Fibroblast of villous mesenchyme (primary cell): ENCODE data around the gene PRRT1. TPM values are rescaled to one million over a fixed set of nuclear protein-coding genes. Genes with fewer than 3 reads are reported as not detected.
A peak's percentile ranks its signal among the peaks of the same experiment; 100 is the strongest.
"Not testable (repeated sequence)": the region's sequence is repeated elsewhere in the genome, so short reads cannot be mapped to it uniquely, and the experiment has no call there.

Source experiments
- DNase-seq: peaks from one replicate; pipeline ENCODE4 v3.0.0-alpha.2; 2010; ENCODE audit warnings: low read depth
- H3K4me3 ChIP-seq: 2 replicates; pipeline ENCODE4 v1.5.1; 2011; ENCODE audit warnings: low read depth, mild to moderate bottlenecking, low read length
- CTCF ChIP-seq: IDR thresholded peaks from 2 replicates; pipeline ENCODE4 v1.5.1; 2012; ENCODE audit warnings: low read depth, mild to moderate bottlenecking, low read length; ENCODE audit not compliant: insufficient read depth
- small RNA-seq: library from RNA; depleted of rRNA; stranded (forward); fragments of <200 nt; gene quantifications from one replicate; pipeline ENCODE3, GENCODE V24; 2012
- total RNA-seq: library from RNA; depleted of rRNA; stranded (reverse); fragments of >200 nt; gene quantifications from 2 replicates; pipeline ENCODE4 v1.2.3, GENCODE V29; 2012

The PRRT1 gene
- total RNA-seq, 1 donor = under 0.01 TPM

GRCh38 chr6:32107406-32107805 lies 44.3 kb downstream of the PRRT1 start:
- TF ChIP-seq CTCF = no peak
- no peak for DNase-seq
- no peak overlapping the region for H3K4me3 ChIP-seq

- DNase-seq = no peak
- H3K4me3 ChIP-seq = no peak overlapping the region
- TF ChIP-seq CTCF = no peak
Measured at GRCh38 chr6:32105433-32105832, 46.3 kb downstream of the PRRT1 start.

GRCh38 chr6:32102255-32102654 lies 49.5 kb downstream of the PRRT1 start:
- H3K4me3 ChIP-seq = no peak overlapping the region
- TF ChIP-seq CTCF = no peak
- DNase-seq = no peak

- not testable (repeated sequence) for H3K4me3 ChIP-seq
- peak; percentile 70 for DNase-seq
Measured at GRCh38 chr6:32100251-32100650, 51.5 kb downstream of the PRRT1 start.

Small RNAs within 50 kb of the gene (small RNA-seq; reads per million reads assigned to genes)
- gene AL662884.1 (not detected), gene MIR6833 (not detected)

Other genes starting within 250 kb of the PRRT1 start
- gene ZBTB12, start 249.9 kb downstream of the PRRT1 start, total RNA-seq = 1.9 and 3.0 TPM in 2 replicates
- gene C2, start 224.2 kb downstream of the PRRT1 start, total RNA-seq = 1.3 and 2.3 TPM in 2 replicates
- 3.5 and 12.1 TPM in 2 replicates for gene CFB, start 205.8 kb downstream of the PRRT1 start, total RNA-seq
- 106 and 120 TPM in 2 replicates for gene NELFE, start 193.0 kb downstream of the PRRT1 start, total RNA-seq
- gene SKIC2, start 192.8 kb downstream of the PRRT1 start, total RNA-seq = 52.2 and 58.9 TPM in 2 replicates
- gene DXO, start 179.8 kb downstream of the PRRT1 start, total RNA-seq = 14.2 and 21.9 TPM in 2 replicates
- gene C4A, start 169.9 kb downstream of the PRRT1 start, total RNA-seq = 6.0 and 13.9 TPM in 2 replicates
- gene C4B, start 137.1 kb downstream of the PRRT1 start, total RNA-seq = 6.8 and 9.9 TPM in 2 replicates
- under 0.01 TPM in 2 replicates for gene CYP21A2, start 113.5 kb downstream of the PRRT1 start, total RNA-seq
- gene TNXB, start 42.6 kb downstream of the PRRT1 start, total RNA-seq = 4.8 and 17.7 TPM in 2 replicates
- gene ATF6B, start 23.7 kb downstream of the PRRT1 start, total RNA-seq = 17.3 and 22.9 TPM in 2 replicates
- 6.4 and 6.9 TPM in 2 replicates for gene FKBPL, start 21.7 kb downstream of the PRRT1 start, total RNA-seq
- gene PPT2, start 2.2 kb upstream of the PRRT1 start, total RNA-seq = 14.8 and 22.9 TPM in 2 replicates
- 0.97 and 2.6 TPM in 2 replicates for gene EGFL8, start 12.7 kb upstream of the PRRT1 start, total RNA-seq
- 21.9 and 30.2 TPM in 2 replicates for gene AGPAT1, start 24.1 kb upstream of the PRRT1 start, total RNA-seq
- 22.5 and 37.6 TPM in 2 replicates for gene RNF5, start 26.5 kb upstream of the PRRT1 start, total RNA-seq
- gene AGER, start 32.3 kb upstream of the PRRT1 start, total RNA-seq = 0.32 and 0.86 TPM in 2 replicates
- gene PBX2, start 38.3 kb upstream of the PRRT1 start, total RNA-seq = 29.0 and 35.4 TPM in 2 replicates
- 2.6 and 4.8 TPM in 2 replicates for gene GPSM3, start 40.7 kb upstream of the PRRT1 start, total RNA-seq
- gene NOTCH4, start 72.1 kb upstream of the PRRT1 start, total RNA-seq = 1.3 and 1.6 TPM in 2 replicates
- gene TSBP1, start 220.0 kb upstream of the PRRT1 start, total RNA-seq = under 0.01 TPM in 1 of 2 replicates, not detected in the other